Measurements from ENCODE around the gene SLC38A8. TPM values are rescaled to one million over a fixed set of nuclear protein-coding genes. Genes with fewer than 3 reads are reported as not detected.

SLC38A8 gene
- total and polyA plus RNA-seq, 8 donors = 0.14 to 0.49 (median 0.34) TPM; not detected in 4

DNA sequence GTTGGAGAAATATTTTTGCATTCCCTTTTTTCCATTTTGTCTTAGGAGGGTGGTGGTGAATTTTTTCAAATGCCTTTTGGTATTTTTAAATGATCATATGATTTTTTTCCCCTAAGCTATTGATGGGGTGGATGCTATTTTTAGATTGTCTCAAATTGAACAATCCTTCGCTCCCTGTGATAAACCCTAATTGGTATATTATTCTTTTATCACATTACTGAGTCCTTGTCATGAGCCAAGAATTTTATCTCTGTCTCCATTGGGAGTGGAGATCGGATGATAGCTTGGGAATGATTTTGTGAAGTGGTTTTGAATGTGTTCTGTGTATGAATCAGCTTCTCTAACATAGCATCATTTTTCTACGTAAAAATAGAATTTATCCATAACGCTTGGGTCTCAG is 59.1 kb downstream of the SLC38A8 start:
- Histone ChIP-seq H3K4me3 (no peak overlapping the region), H3K36me3 (no peaks in the 10 kb centered on the region), H3K4me1 (no peaks in the 10 kb centered on the region), H3K27me3 (no peaks in the 10 kb centered on the region), H3K9me3 (no peaks in the 10 kb centered on the region), H3K27ac (no peak overlapping the region)
- WGBS, 2 donors = 67 to 72% methylated on average over 4 of the region's 4 CpGs
- DNase-seq = no peak
- TF ChIP-seq, protein P1, sequence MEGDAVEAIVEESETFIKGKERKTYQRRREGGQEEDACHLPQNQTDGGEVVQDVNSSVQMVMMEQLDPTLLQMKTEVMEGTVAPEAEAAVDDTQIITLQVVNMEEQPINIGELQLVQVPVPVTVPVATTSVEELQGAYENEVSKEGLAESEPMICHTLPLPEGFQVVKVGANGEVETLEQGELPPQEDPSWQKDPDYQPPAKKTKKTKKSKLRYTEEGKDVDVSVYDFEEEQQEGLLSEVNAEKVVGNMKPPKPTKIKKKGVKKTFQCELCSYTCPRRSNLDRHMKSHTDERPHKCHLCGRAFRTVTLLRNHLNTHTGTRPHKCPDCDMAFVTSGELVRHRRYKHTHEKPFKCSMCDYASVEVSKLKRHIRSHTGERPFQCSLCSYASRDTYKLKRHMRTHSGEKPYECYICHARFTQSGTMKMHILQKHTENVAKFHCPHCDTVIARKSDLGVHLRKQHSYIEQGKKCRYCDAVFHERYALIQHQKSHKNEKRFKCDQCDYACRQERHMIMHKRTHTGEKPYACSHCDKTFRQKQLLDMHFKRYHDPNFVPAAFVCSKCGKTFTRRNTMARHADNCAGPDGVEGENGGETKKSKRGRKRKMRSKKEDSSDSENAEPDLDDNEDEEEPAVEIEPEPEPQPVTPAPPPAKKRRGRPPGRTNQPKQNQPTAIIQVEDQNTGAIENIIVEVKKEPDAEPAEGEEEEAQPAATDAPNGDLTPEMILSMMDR (IDR thresholded peaks at IDR 0.05) = no peak
- intact Hi-C loops (cut with DNase I) = no loop called here
- FAIRE-seq = no peak
- ATAC-seq = no peak

DNA sequence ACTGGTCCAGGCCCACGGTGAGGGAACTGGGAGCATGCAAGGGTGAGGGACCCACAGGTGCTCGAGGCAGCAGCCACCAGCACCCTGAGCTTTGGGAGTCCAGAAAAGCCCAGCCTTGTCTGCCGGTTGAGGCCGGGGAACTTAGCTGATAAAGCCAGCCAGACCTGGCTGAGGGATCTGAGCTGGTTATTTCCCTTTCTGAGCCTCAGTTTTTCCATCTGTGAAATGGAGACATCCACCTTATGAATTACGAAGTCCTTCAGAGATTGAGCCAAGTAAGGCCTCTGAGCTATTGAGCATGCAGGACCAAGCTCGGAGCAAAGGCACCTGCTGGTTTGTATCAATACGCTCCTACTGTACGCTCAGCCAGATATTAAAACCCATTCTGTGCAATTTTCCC is 60.8 kb downstream of the SLC38A8 start:
- H3K4me3 ChIP-seq = no peak overlapping the region
- TF ChIP-seq, protein P1 (IDR thresholded peaks at IDR 0.05) = no peak
- intact Hi-C loops (cut with DNase I) = no loop called here
- ATAC-seq (no peak), FAIRE-seq (no peak), DNase-seq (peak in 1 of 6 donors; percentile 30)
- no peaks in the 10 kb centered on the region for H3K27me3 ChIP-seq
- no peaks in the 10 kb centered on the region for H3K4me1 ChIP-seq
- H3K9me3 ChIP-seq = no peaks in the 10 kb centered on the region
- 97 to 99% methylated on average over 8 of the region's 8 CpGs for whole genome bisulfite sequencing, 2 donors
- H3K36me3 ChIP-seq = no peaks in the 10 kb centered on the region
- no peak overlapping the region for H3K27ac ChIP-seq

DNA sequence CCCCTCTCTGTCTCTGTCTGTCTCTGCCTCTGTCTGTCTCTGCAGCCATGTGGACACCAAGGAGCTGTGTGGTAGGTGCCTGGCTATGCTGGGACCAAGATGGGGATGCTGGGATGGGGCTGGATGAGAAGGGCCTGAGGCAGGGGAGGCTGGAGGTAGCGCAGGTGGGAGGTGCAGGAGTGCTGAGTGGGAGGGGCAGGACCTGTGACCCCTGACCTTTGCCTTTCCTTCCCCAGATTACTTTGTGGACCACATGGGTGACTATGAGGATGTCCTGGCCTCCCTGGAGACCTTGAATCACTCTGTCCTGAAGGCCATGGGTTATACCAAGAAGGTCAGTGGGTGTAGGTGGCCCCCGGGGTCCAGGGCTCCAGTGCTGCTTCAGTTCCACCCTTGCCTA is 61.8 kb downstream of the SLC38A8 start:
- ATAC-seq = no peak
- no peak overlapping the region for H3K4me3 ChIP-seq

DNA sequence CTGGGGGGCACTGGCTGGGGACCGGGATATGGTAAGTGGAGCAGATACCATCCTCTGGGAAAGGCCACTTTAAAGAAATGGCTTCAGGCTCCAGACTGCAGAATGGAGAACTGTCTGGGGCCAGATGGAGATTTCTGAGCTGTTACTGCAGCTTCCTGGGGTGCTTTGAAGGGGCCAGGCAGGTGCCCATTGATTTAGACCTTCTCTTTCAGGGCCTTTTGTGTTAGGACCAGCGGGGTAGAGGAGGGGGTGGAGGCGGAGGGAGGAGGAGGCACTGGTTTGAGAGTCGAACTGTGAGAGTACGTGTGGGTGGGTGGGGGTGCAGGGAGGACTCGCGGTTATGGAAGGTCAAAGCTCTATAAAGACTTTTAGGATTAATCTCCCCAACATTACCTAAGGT is 63.2 kb downstream of the SLC38A8 start:
- Histone ChIP-seq H3K4me1 (no peaks in the 10 kb centered on the region), H3K27ac (no peak overlapping the region), H3K4me3 (no peak overlapping the region), H3K27me3 (no peaks in the 10 kb centered on the region), H3K9me3 (no peaks in the 10 kb centered on the region), H3K36me3 (no peaks in the 10 kb centered on the region)
- 94 to 97% methylated on average over 7 of the region's 7 CpGs for WGBS, 2 donors
- FAIRE-seq (no peak), ATAC-seq (no peak), DNase-seq (peak in 1 of 6 donors; percentile 21)
- TF ChIP-seq, protein P1 (IDR thresholded peaks at IDR 0.05) = no peak
- intact Hi-C loops (cut with DNase I) = no loop called here

More for the DNA sequence above, 61.8 kb downstream of the SLC38A8 start:
- FAIRE-seq (no peak), DNase-seq (no peak)
- Histone ChIP-seq H3K4me1 (no peaks in the 10 kb centered on the region), H3K9me3 (no peaks in the 10 kb centered on the region), H3K27ac (no peak overlapping the region), H3K27me3 (no peaks in the 10 kb centered on the region), H3K36me3 (no peaks in the 10 kb centered on the region)
- intact Hi-C loops (cut with DNase I) = no loop called here
- TF ChIP-seq, protein P1 (IDR thresholded peaks at IDR 0.05) = no peak
- 97 to 100% methylated on average over 2 of the region's 2 CpGs for WGBS, 2 donors

DNA sequence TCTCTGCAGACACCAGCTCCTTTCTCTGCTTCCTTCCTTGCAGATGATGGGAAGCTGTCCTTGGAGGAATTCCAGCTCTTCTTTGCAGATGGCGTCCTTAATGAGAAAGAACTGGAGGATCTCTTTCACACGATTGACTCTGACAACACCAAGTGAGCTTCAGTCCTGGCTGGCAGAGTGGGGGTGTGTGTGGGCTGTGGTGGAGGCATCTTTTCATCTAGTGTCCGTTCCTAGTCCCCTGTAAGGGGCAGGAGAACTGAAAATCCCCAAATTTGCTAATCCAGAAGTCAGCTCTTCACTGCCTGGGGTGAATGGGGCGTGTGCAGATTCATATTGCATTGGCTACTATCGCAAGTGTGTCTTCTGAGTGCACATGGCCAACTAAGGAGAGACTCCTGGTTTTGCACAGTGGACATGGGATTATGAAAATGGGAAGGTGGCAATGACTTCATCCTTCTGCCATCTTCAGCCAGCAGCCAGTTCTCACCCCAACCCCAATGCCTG is 64.1 kb downstream of the SLC38A8 start:
- 86 to 90% methylated on average over 5 of the region's 5 CpGs for WGBS, 2 donors

More for the DNA sequence above, 64.1 kb downstream of the SLC38A8 start:
- Histone ChIP-seq H3K36me3 (no peaks in the 10 kb centered on the region), H3K27ac (no peak overlapping the region), H3K9me3 (no peaks in the 10 kb centered on the region), H3K4me3 (no peak overlapping the region), H3K4me1 (no peaks in the 10 kb centered on the region), H3K27me3 (no peaks in the 10 kb centered on the region)
- TF ChIP-seq, protein P1 (IDR thresholded peaks at IDR 0.05) = no peak
- ATAC-seq (no peak), DNase-seq (peak in 1 of 6 donors; percentile 3), FAIRE-seq (no peak)
- intact Hi-C loops (cut with DNase I) = no loop called here
